ENCODE results near the gene MAPK10. TPM values are rescaled to one million over a fixed set of nuclear protein-coding genes. Genes with fewer than 3 reads are reported as not detected.

Gene MAPK10
- total RNA-seq, 3 donors from 2014 or later (not counting 1 experiment from before 2014, with no cell fraction given): 0.92 TPM; not detected in 2

DNA sequence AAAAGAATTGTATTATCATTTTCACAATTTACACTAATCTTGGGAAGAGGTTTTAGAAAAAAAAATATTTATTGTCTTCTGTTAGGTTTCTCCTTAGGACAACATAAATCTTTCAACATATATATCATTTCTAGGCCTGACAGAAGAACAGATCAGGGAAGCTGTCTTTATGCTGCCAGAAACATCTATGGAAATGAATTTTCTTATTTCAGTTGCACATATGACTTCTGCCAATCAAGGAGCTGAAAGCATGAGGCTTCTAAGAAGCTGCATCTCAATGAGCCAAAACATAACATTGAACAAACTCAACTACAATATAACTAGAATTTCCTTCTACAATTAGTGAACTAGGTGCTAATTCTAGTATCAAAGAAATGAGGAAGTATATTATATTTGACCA is 258.4 kb downstream of the MAPK10 start:
- no peak for ATAC-seq
- H3K27ac Mint-ChIP-seq: no peak overlapping the region
- H3K4me3 Mint-ChIP-seq: no peak overlapping the region
- no peaks in the 10 kb centered on the region for H3K27me3 ChIP-seq (ENCODE audit: control insufficient read depth, insufficient read depth, low read length)
- H3K9me3 ChIP-seq (ENCODE audit: control insufficient read depth, insufficient read depth, low read length): no peaks in the 10 kb centered on the region
- H3K4me1 ChIP-seq (ENCODE audit: control insufficient read depth, insufficient read depth, low read length): no peaks in the 10 kb centered on the region
- DNase-seq: no peak
- H3K4me3 ChIP-seq (ENCODE audit: low read length): no peak overlapping the region
- no peak overlapping the region for H3K27ac ChIP-seq (ENCODE audit: low read length)
- no peaks in the 10 kb centered on the region for H3K36me3 ChIP-seq (ENCODE audit: control insufficient read depth, insufficient read depth, low read length)
- intact Hi-C loops (cut with micrococcal nuclease): no loop called here
- TF ChIP-seq, protein P1, sequence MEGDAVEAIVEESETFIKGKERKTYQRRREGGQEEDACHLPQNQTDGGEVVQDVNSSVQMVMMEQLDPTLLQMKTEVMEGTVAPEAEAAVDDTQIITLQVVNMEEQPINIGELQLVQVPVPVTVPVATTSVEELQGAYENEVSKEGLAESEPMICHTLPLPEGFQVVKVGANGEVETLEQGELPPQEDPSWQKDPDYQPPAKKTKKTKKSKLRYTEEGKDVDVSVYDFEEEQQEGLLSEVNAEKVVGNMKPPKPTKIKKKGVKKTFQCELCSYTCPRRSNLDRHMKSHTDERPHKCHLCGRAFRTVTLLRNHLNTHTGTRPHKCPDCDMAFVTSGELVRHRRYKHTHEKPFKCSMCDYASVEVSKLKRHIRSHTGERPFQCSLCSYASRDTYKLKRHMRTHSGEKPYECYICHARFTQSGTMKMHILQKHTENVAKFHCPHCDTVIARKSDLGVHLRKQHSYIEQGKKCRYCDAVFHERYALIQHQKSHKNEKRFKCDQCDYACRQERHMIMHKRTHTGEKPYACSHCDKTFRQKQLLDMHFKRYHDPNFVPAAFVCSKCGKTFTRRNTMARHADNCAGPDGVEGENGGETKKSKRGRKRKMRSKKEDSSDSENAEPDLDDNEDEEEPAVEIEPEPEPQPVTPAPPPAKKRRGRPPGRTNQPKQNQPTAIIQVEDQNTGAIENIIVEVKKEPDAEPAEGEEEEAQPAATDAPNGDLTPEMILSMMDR (IDR thresholded peaks at IDR 0.05): no peak
- H3K27me3 Mint-ChIP-seq (ENCODE audit: low read depth in 2 of 2): no peaks in the 10 kb centered on the region
- no peaks in the 10 kb centered on the region for H3K4me1 Mint-ChIP-seq
- H3K9me3 Mint-ChIP-seq: peaks cover 6 to 10% of the 10 kb centered on the region in 2 donors
- no peaks in the 10 kb centered on the region for H3K36me3 Mint-ChIP-seq

DNA sequence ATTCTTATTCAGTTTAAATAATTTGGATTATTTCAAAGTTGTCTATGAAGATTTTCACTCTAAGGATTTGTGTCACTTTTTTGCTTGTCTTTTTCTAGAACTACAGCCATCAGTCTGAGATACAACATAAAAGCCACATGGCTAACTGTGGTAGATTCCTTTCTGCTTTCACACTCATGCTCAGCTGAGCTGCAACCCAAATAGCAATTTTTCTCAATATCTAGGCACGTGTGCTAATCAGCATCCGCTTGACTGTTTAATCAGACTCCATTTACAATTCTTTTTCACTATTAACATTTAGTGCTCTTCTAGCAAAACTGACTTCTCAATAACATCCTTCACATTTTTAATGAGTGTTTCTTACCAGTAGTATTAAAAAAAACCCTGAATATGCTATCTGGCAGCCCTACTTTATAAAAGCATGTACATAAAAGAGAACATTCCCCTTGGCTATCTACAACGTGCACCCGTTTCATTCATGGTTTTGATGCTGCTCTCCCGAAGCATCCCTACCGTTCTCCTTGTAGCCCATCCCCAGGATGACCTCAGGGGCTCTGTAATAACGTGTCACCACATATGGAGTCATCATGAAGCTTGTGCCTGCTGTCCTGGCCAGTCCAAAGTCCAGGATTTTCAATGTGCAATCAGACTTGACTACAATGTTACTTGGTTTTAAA is 259.2 kb downstream of the MAPK10 start:
- Histone ChIP-seq H3K4me3 (ENCODE audit: low read length) (no peak overlapping the region), H3K27ac (ENCODE audit: low read length) (no peak overlapping the region), H3K36me3 (ENCODE audit: control insufficient read depth, insufficient read depth, low read length) (no peaks in the 10 kb centered on the region), H3K9me3 (ENCODE audit: control insufficient read depth, insufficient read depth, low read length) (no peaks in the 10 kb centered on the region), H3K27me3 (ENCODE audit: control insufficient read depth, insufficient read depth, low read length) (no peaks in the 10 kb centered on the region), H3K4me1 (ENCODE audit: control insufficient read depth, insufficient read depth, low read length) (no peaks in the 10 kb centered on the region)
- peaks cover 5 to 10% of the 10 kb centered on the region in 2 donors for H3K9me3 Mint-ChIP-seq
- H3K36me3 Mint-ChIP-seq: no peaks in the 10 kb centered on the region
- DNase-seq: no peak
- intact Hi-C loops (cut with micrococcal nuclease): no loop called here
- no peaks in the 10 kb centered on the region for H3K27me3 Mint-ChIP-seq (ENCODE audit: low read depth in 2 of 2)
- no peak overlapping the region for H3K27ac Mint-ChIP-seq
- TF ChIP-seq, protein P1 (IDR thresholded peaks at IDR 0.05): no peak
- WGBS (ENCODE audit: insufficient coverage): 79% methylated on average over 7 of the region's 7 CpGs
- H3K4me1 Mint-ChIP-seq: no peaks in the 10 kb centered on the region
- H3K4me3 Mint-ChIP-seq: no peak overlapping the region
- no peak for ATAC-seq

- intact Hi-C loops (cut with micrococcal nuclease): no loop called here
- WGBS (ENCODE audit: insufficient coverage): 92% methylated on average over 2 of the region's 3 CpGs
Measured at GRCh38 chr4:86099348-86099747, 260.5 kb downstream of the MAPK10 start.

More at GRCh38 chr4:86099348-86099747, 260.5 kb downstream of the MAPK10 start:
- H3K4me1 Mint-ChIP-seq: no peaks in the 10 kb centered on the region
- ATAC-seq (no peak), DNase-seq (no peak)
- Histone ChIP-seq H3K27me3 (ENCODE audit: control insufficient read depth, insufficient read depth, low read length) (no peaks in the 10 kb centered on the region), H3K4me3 (ENCODE audit: low read length) (no peak overlapping the region), H3K27ac (ENCODE audit: low read length) (no peak overlapping the region), H3K36me3 (ENCODE audit: control insufficient read depth, insufficient read depth, low read length) (no peaks in the 10 kb centered on the region), H3K4me1 (ENCODE audit: control insufficient read depth, insufficient read depth, low read length) (no peaks in the 10 kb centered on the region), H3K9me3 (ENCODE audit: control insufficient read depth, insufficient read depth, low read length) (no peaks in the 10 kb centered on the region)
- no peaks in the 10 kb centered on the region for H3K36me3 Mint-ChIP-seq
- TF ChIP-seq, protein P1 (IDR thresholded peaks at IDR 0.05): no peak
- peaks cover 5 to 10% of the 10 kb centered on the region in 2 donors for H3K9me3 Mint-ChIP-seq
- no peak overlapping the region for H3K27ac Mint-ChIP-seq
- no peak overlapping the region for H3K4me3 Mint-ChIP-seq
- no peaks in the 10 kb centered on the region for H3K27me3 Mint-ChIP-seq (ENCODE audit: low read depth in 2 of 2)

All from natural killer cell (primary cell).